GM18517 (cell line): ENCODE results near the gene CEACAM3.

Experiments
- ATAC-seq: cut with Tn5 transposase; IDR thresholded peaks from one replicate; pipeline ENCODE4 v1.9.1; 2021; ENCODE audit warnings: mild to moderate bottlenecking, moderate library complexity; ENCODE audit not compliant: unreplicated experiment

Gene CEACAM3

GRCh38 chr19:41792513-41793413 is 3.6 kb upstream of the CEACAM3 start:
- no peak for ATAC-seq

- no peak for ATAC-seq
These were observed 3.0 kb upstream of the CEACAM3 start for GRCh38 chr19:41793414-41793727.

GRCh38 chr19:41795031-41795461 is 1.3 kb upstream of the CEACAM3 start:
- no peak for ATAC-seq

- ATAC-seq: no peak
These were observed 514 bp downstream of the CEACAM3 start for GRCh38 chr19:41796901-41797300.

- ATAC-seq: no peak
These were observed 3.1 kb downstream of the CEACAM3 start for GRCh38 chr19:41799444-41800000.

GRCh38 chr19:41801031-41801430 is 4.6 kb downstream of the CEACAM3 start:
- ATAC-seq: no peak

- no peak for ATAC-seq
These were observed 5.4 kb downstream of the CEACAM3 start for GRCh38 chr19:41801792-41802211.

GRCh38 chr19:41802770-41803169 is 6.4 kb downstream of the CEACAM3 start:
- no peak for ATAC-seq

GRCh38 chr19:41804336-41804735 is 7.9 kb downstream of the CEACAM3 start:
- ATAC-seq: no peak

- ATAC-seq: no peak
These were observed 10.8 kb downstream of the CEACAM3 start for GRCh38 chr19:41807176-41807575.

GRCh38 chr19:41808663-41809566 is 12.5 kb downstream of the CEACAM3 start:
- ATAC-seq: no peak

- no peak for ATAC-seq
These were observed 13.9 kb downstream of the CEACAM3 start for GRCh38 chr19:41810301-41810700.

GRCh38 chr19:41811036-41811435 is 14.6 kb downstream of the CEACAM3 start:
- ATAC-seq: no peak

GRCh38 chr19:41811981-41812380 is 15.6 kb downstream of the CEACAM3 start:
- no peak for ATAC-seq

GRCh38 chr19:41813911-41814310 is 17.5 kb downstream of the CEACAM3 start:
- no peak for ATAC-seq

GRCh38 chr19:41815301-41815700 is 18.9 kb downstream of the CEACAM3 start:
- ATAC-seq: no peak

- ATAC-seq: no peak
These were observed 20.4 kb downstream of the CEACAM3 start for GRCh38 chr19:41816761-41817160.

GRCh38 chr19:41821003-41821735 is 24.8 kb downstream of the CEACAM3 start:
- no peak for ATAC-seq

GRCh38 chr19:41837981-41838708 is 41.8 kb downstream of the CEACAM3 start:
- no peak for ATAC-seq

- no peak for ATAC-seq
These were observed 42.8 kb downstream of the CEACAM3 start for GRCh38 chr19:41839211-41839610.
